Caco-2 (cell line): Measurements from ENCODE around the gene RRAS. TPM values are rescaled to one million over a fixed set of nuclear protein-coding genes. Genes with fewer than 3 reads are reported as not detected.

Experiments used
- BruUV-seq: library from RNA; stranded (reverse); fragments of 400-500 nt; replicated peaks from 2 replicates; lab custom pipeline; 2021; lab: Mats Ljungman, UMichigan
- CTCF ChIA-PET: fragments of 300-600 bp; sonication (Branson Sonifier 250); formaldehyde crosslinking; loops from one replicate; lab custom pipeline; 2022; ENCODE audit warnings: antibody characterized with exemption; lab: Charles Lee
- POLR2A ChIA-PET: fragments of 300-600 bp; sonication (Branson Sonifier 250); formaldehyde crosslinking; loops from one replicate; lab custom pipeline; 2022; ENCODE audit warnings: antibody characterized with exemption; lab: Charles Lee
- DNase-seq, 2 experiments: peaks; one replicate each; pipeline versions ENCODE4 v3.0.0 to v3.0.0-alpha.2; 2020 to 2022
- H3K27me3 ChIP-seq: replicated peaks from 2 replicates; pipeline ENCODE4 v1.6.0; 2011; ENCODE audit warnings: low read length; ENCODE audit not compliant: control insufficient read depth, insufficient read depth
- H3K36me3 ChIP-seq: 2 replicates; pipeline ENCODE4 v1.5.1; 2011; ENCODE audit warnings: low read length; ENCODE audit not compliant: control insufficient read depth, insufficient read depth
- H3K4me1 ChIP-seq: fragments of 250-450 bp; sonication (Bioruptor Pico); 2 replicates; pipeline ENCODE4 v1.5.1; 2020; ENCODE audit warnings: mild to moderate bottlenecking
- H3K4me3 ChIP-seq: 2 replicates; pipeline ENCODE4 v1.5.1; 2011; ENCODE audit warnings: low read depth, mild to moderate bottlenecking, control low read depth, low read length
- H3K9me3 ChIP-seq: fragments of 250-450 bp; sonication (Bioruptor Pico); 2 replicates; pipeline ENCODE4 v1.5.1; 2020; ENCODE audit warnings: mild to moderate bottlenecking, moderate library complexity
- H3K27ac Mint-ChIP-seq: one replicate; pipeline ENCODE4 v1.8.0; 2022; ENCODE audit warnings: mixed read lengths; ENCODE audit not compliant: unreplicated experiment
- H3K27me3 Mint-ChIP-seq: one replicate; pipeline ENCODE4 v1.8.0; 2022; ENCODE audit warnings: mixed read lengths; ENCODE audit not compliant: insufficient read depth, unreplicated experiment
- H3K36me3 Mint-ChIP-seq: one replicate; pipeline ENCODE4 v1.8.0; 2022; ENCODE audit warnings: mild to moderate bottlenecking, mixed read lengths; ENCODE audit not compliant: insufficient read depth, unreplicated experiment
- H3K4me1 Mint-ChIP-seq: one replicate; pipeline ENCODE4 v1.8.0; 2022; ENCODE audit warnings: low read depth, mixed read lengths; ENCODE audit not compliant: unreplicated experiment
- H3K4me3 Mint-ChIP-seq: one replicate; pipeline ENCODE4 v1.8.0; 2022; ENCODE audit warnings: mild to moderate bottlenecking, moderate library complexity, mixed read lengths; ENCODE audit not compliant: unreplicated experiment
- H3K9me3 Mint-ChIP-seq: one replicate; pipeline ENCODE4 v1.8.0; 2022; ENCODE audit warnings: mixed read lengths; ENCODE audit not compliant: unreplicated experiment
- CTCF ChIP-seq, 2 experiments: fragments of 200-600 bp in 1 of 2; IDR thresholded peaks; 1 replicate in 1 of 2; 2 replicates in 1 of 2; pipeline versions ENCODE4 v1.5.1 to v1.8.0; 2011 to 2022; ENCODE audit warnings: antibody characterized with exemption in 1 of 2, control low read depth in 1 of 2, inconsistent platforms in 1 of 2, low read depth in 1 of 2, low read length in 1 of 2, mild to moderate bottlenecking in 1 of 2, moderate library complexity in 1 of 2; ENCODE audit not compliant: insufficient read depth in 1 of 2, severe bottlenecking in 1 of 2, unreplicated experiment in 1 of 2
- intact Hi-C: fragments of 100-400 bp; cut with micrococcal nuclease; formaldehyde crosslinking; loops from one replicate; pipeline ENCODE4 v1.10.0; 2022; ENCODE audit not compliant: unreplicated experiment
- total RNA-seq: library from RNA; stranded (reverse); gene quantifications from 2 replicates; pipeline ENCODE4 v1.2.3, GENCODE V29; 2022

Gene RRAS
- total RNA-seq, 1 experiment from 2014 or later = 10.6 TPM

- no peak overlapping the region for H3K27ac Mint-ChIP-seq
- CTCF ChIA-PET = no interaction called here
- no peaks in the 10 kb centered on the region for H3K9me3 Mint-ChIP-seq
- POLR2A ChIA-PET = no interaction called here
- intact Hi-C loops = no loop called here
- no peaks in the 10 kb centered on the region for H3K27me3 Mint-ChIP-seq
- no peak for TF ChIP-seq CTCF (IDR thresholded peaks at IDR 0.05; ENCODE audit: insufficient read depth in 1 of 2, low read depth in 1 of 2, low read length in 1 of 2, severe bottlenecking in 1 of 2, unreplicated experiment in 1 of 2)
- Histone ChIP-seq H3K36me3 (peaks cover 10% of the 10 kb centered on the region), H3K27me3 (no peaks in the 10 kb centered on the region), H3K9me3 (no peaks in the 10 kb centered on the region), H3K4me1 (no peaks in the 10 kb centered on the region), H3K4me3 (no peak overlapping the region)
- H3K4me3 Mint-ChIP-seq = no peak overlapping the region
- DNase-seq = no peak
- H3K4me1 Mint-ChIP-seq = no peaks in the 10 kb centered on the region
- H3K36me3 Mint-ChIP-seq = peaks cover 83% of the 10 kb centered on the region
- no TSS peak for BruUV-seq
Measured at GRCh38 chr19:49614096-49614833, 25.7 kb downstream of the RRAS start.

GRCh38 chr19:49613374-49613773 is 26.6 kb downstream of the RRAS start:
- intact Hi-C loops = loop anchor here (2.0 kb wide), 1 partner anchor 65 kb away; no protein-coding TSS in a partner anchor
- BruUV-seq = no TSS peak
- Histone ChIP-seq H3K36me3 (peaks cover 10% of the 10 kb centered on the region), H3K9me3 (no peaks in the 10 kb centered on the region), H3K4me1 (no peaks in the 10 kb centered on the region), H3K4me3 (no peak overlapping the region), H3K27me3 (no peaks in the 10 kb centered on the region)
- no peaks in the 10 kb centered on the region for H3K9me3 Mint-ChIP-seq
- ChIA-PET POLR2A (no interaction called here), CTCF (no interaction called here)
- no peaks in the 10 kb centered on the region for H3K27me3 Mint-ChIP-seq
- TF ChIP-seq CTCF (IDR thresholded peaks at IDR 0.05; ENCODE audit: insufficient read depth in 1 of 2, low read depth in 1 of 2, low read length in 1 of 2, severe bottlenecking in 1 of 2, unreplicated experiment in 1 of 2) = no peak
- no peak overlapping the region for H3K27ac Mint-ChIP-seq
- DNase-seq = no peak
- H3K4me3 Mint-ChIP-seq = no peak overlapping the region
- peaks cover 85% of the 10 kb centered on the region for H3K36me3 Mint-ChIP-seq
- no peaks in the 10 kb centered on the region for H3K4me1 Mint-ChIP-seq

- no TSS peak for BruUV-seq
- intact Hi-C loops = no loop called here
- TF ChIP-seq CTCF (IDR thresholded peaks at IDR 0.05; ENCODE audit: insufficient read depth in 1 of 2, low read depth in 1 of 2, low read length in 1 of 2, severe bottlenecking in 1 of 2, unreplicated experiment in 1 of 2) = no peak
- Histone ChIP-seq H3K9me3 (no peaks in the 10 kb centered on the region), H3K36me3 (peaks cover 4% of the 10 kb centered on the region; the same call in 1 of the 2 replicates), H3K4me1 (no peaks in the 10 kb centered on the region), H3K27me3 (no peaks in the 10 kb centered on the region), H3K4me3 (no peak overlapping the region)
- DNase-seq = no peak
- Mint-ChIP-seq H3K27ac (no peak overlapping the region), H3K4me1 (no peaks in the 10 kb centered on the region), H3K4me3 (no peak overlapping the region), H3K9me3 (no peaks in the 10 kb centered on the region), H3K27me3 (no peaks in the 10 kb centered on the region), H3K36me3 (peaks cover 77% of the 10 kb centered on the region)
- ChIA-PET CTCF (no interaction called here), POLR2A (no interaction called here)
Measured at GRCh38 chr19:49609499-49610092, 30.3 kb downstream of the RRAS start.
